H9 (cell line): ENCODE results near the gene PID1. TPM values are rescaled to one million over a fixed set of nuclear protein-coding genes. Genes with fewer than 3 reads are reported as not detected.

Source experiments
- DNase-seq: peaks from one replicate; pipeline ENCODE4 v3.0.0-alpha.2; 2017
- H2AFZ ChIP-seq: one replicate; pipeline ENCODE4 v1.6.1; 2013; ENCODE audit warnings: mild to moderate bottlenecking, low read length, control low read depth, moderate library complexity
- H2AK5ac ChIP-seq: 2 replicates; pipeline ENCODE4 v1.6.1; 2013; ENCODE audit warnings: low read length, control low read depth, mixed read lengths; ENCODE audit not compliant: insufficient read length
- H2BK120ac ChIP-seq: one replicate; pipeline ENCODE4 v1.6.1; 2013; ENCODE audit warnings: low read depth, mild to moderate bottlenecking, low read length, control low read depth, inconsistent platforms; ENCODE audit not compliant: poor library complexity, severe bottlenecking
- H2BK12ac ChIP-seq: 2 replicates; pipeline ENCODE4 v1.6.1; 2013; ENCODE audit warnings: low read length, control low read depth, mixed read lengths, low read depth; ENCODE audit not compliant: insufficient read length
- H2BK15ac ChIP-seq: 2 replicates; pipeline ENCODE4 v1.6.1; 2013; ENCODE audit warnings: low read depth, low read length, control low read depth
- H2BK20ac ChIP-seq: one replicate; pipeline ENCODE4 v1.6.1; 2013; ENCODE audit warnings: low read depth, mild to moderate bottlenecking, low read length, control low read depth, inconsistent platforms; ENCODE audit not compliant: poor library complexity, severe bottlenecking
- H2BK5ac ChIP-seq: 2 replicates; pipeline ENCODE4 v1.6.1; 2013; ENCODE audit warnings: low read length, control low read depth, mixed read lengths; ENCODE audit not compliant: insufficient read length
- H3K14ac ChIP-seq: 2 replicates; pipeline ENCODE4 v1.6.1; 2013; ENCODE audit warnings: low read length, control low read depth; ENCODE audit not compliant: insufficient read depth
- H3K18ac ChIP-seq: 2 replicates; pipeline ENCODE4 v1.6.1; 2013; ENCODE audit warnings: low read depth, mild to moderate bottlenecking, mixed read lengths, low read length, control low read depth; ENCODE audit not compliant: insufficient read length
- H3K23ac ChIP-seq: 2 replicates; pipeline ENCODE4 v1.6.1; 2013; ENCODE audit warnings: low read length, control low read depth, mixed read lengths, low read depth; ENCODE audit not compliant: insufficient read length
- H3K23me2 ChIP-seq: 2 replicates; pipeline ENCODE4 v1.6.1; 2013; ENCODE audit warnings: low read depth, mild to moderate bottlenecking, mixed read lengths, low read length, control low read depth; ENCODE audit not compliant: insufficient read length, poor library complexity, severe bottlenecking
- H3K27ac ChIP-seq: 2 replicates; pipeline ENCODE4 v1.5.1; 2013; ENCODE audit warnings: low read length, control low read depth, mixed read lengths, low read depth; ENCODE audit not compliant: insufficient read length
- H3K27me3 ChIP-seq: 2 replicates; pipeline ENCODE4 v1.6.1; 2013; ENCODE audit warnings: low read length, control low read depth, inconsistent platforms; ENCODE audit not compliant: insufficient read depth
- H3K4ac ChIP-seq: 2 replicates; pipeline ENCODE4 v1.6.1; 2013; ENCODE audit warnings: low read depth, mild to moderate bottlenecking, control low read depth, inconsistent platforms, low read length, moderate library complexity
- H3K4me1 ChIP-seq: 2 replicates; pipeline ENCODE4 v1.6.1; 2013; ENCODE audit warnings: low read length, control low read depth, inconsistent platforms; ENCODE audit not compliant: insufficient read depth
- H3K4me2 ChIP-seq: 2 replicates; pipeline ENCODE4 v1.6.1; 2013; ENCODE audit warnings: low read length, control low read depth, mixed read lengths; ENCODE audit not compliant: insufficient read length, insufficient read depth
- H3K56ac ChIP-seq: 2 replicates; pipeline ENCODE4 v1.6.1; 2013; ENCODE audit warnings: low read depth, mild to moderate bottlenecking, mixed read lengths, low read length, control low read depth; ENCODE audit not compliant: insufficient read length
- H3K79me1 ChIP-seq: 2 replicates; pipeline ENCODE4 v1.6.1; 2013; ENCODE audit warnings: low read depth, mild to moderate bottlenecking, moderate library complexity, low read length, control low read depth, inconsistent platforms; ENCODE audit not compliant: insufficient read depth, poor library complexity, severe bottlenecking
- H3K79me2 ChIP-seq: 2 replicates; pipeline ENCODE4 v1.6.1; 2013; ENCODE audit warnings: low read length, control low read depth, inconsistent platforms; ENCODE audit not compliant: insufficient read depth
- H3K9ac ChIP-seq: 2 replicates; pipeline ENCODE4 v1.6.1; 2013; ENCODE audit warnings: low read length, control low read depth, mixed read lengths; ENCODE audit not compliant: insufficient read length; ENCODE audit errors: extremely low read depth
- H3K9me3 ChIP-seq: one replicate; pipeline ENCODE4 v1.6.1; 2013; ENCODE audit warnings: low read depth, low read length, inconsistent platforms; ENCODE audit not compliant: control insufficient read depth
- H3T11ph ChIP-seq: one replicate; pipeline ENCODE4 v1.6.1; 2013; ENCODE audit warnings: mild to moderate bottlenecking, low read length, control low read depth, inconsistent platforms
- H4K20me1 ChIP-seq: one replicate; pipeline ENCODE4 v1.6.1; 2013; ENCODE audit not compliant: control insufficient read depth, insufficient read length, insufficient read depth
- H4K5ac ChIP-seq: 2 replicates; pipeline ENCODE4 v1.6.1; 2013; ENCODE audit warnings: low read depth, mild to moderate bottlenecking, mixed read lengths, low read length, control low read depth; ENCODE audit not compliant: insufficient read length
- H4K8ac ChIP-seq: replicated peaks from 2 replicates; pipeline ENCODE4 v1.6.1; 2013; ENCODE audit warnings: low read length, control low read depth, mixed read lengths, low read depth; ENCODE audit not compliant: insufficient read length
- H4K91ac ChIP-seq: 2 replicates; pipeline ENCODE4 v1.6.1; 2013; ENCODE audit warnings: low read depth, mild to moderate bottlenecking, moderate library complexity, mixed read lengths, low read length, control low read depth; ENCODE audit not compliant: insufficient read length
- H3K27ac Mint-ChIP-seq, 3 experiments: 2 replicates in 2 of 3; 3 replicates in 1 of 3; pipeline ENCODE4 v1.8.0; 2020 to 2021; ENCODE audit warnings: mixed read lengths in 3 of 3, mild to moderate bottlenecking in 1 of 3, moderate library complexity in 1 of 3
- H3K27me3 Mint-ChIP-seq: 2 replicates; pipeline ENCODE4 v1.8.0; 2021; ENCODE audit warnings: low read depth, mild to moderate bottlenecking, moderate library complexity, mixed read lengths
- H3K36me3 Mint-ChIP-seq, 3 experiments: 2 replicates in 2 of 3; 3 replicates in 1 of 3; pipeline ENCODE4 v1.8.0; 2020 to 2021; ENCODE audit warnings: low read depth in 3 of 3, mixed read lengths in 3 of 3; ENCODE audit not compliant: insufficient read depth in 1 of 3
- H3K4me1 Mint-ChIP-seq, 2 experiments: 2 replicates each; pipeline ENCODE4 v1.8.0; 2020; ENCODE audit warnings: mixed read lengths in 2 of 2
- H3K4me3 Mint-ChIP-seq, 2 experiments: 2 replicates in 1 of 2; 3 replicates in 1 of 2; pipeline ENCODE4 v1.8.0; 2020 to 2021; ENCODE audit warnings: mild to moderate bottlenecking in 2 of 2, mixed read lengths in 2 of 2, moderate library complexity in 1 of 2
- H3K9me3 Mint-ChIP-seq, 2 experiments: 2 replicates in 1 of 2; 3 replicates in 1 of 2; pipeline ENCODE4 v1.8.0; 2020; ENCODE audit warnings: mild to moderate bottlenecking in 2 of 2, mixed read lengths in 2 of 2, moderate library complexity in 1 of 2
- WGBS: extraction: QIAGEN DNeasy Blood & Tissue Kit; methylation state at CpG from one replicate; pipeline ENCODE4 v1.1.7; 2013; ENCODE audit warnings: missing lambda C conversion rate, low lambda C conversion rate, mixed read lengths; ENCODE audit not compliant: insufficient read length; ENCODE audit errors: extremely low coverage; 5-methylcytosine and 5-hydroxymethylcytosine counted together
- total RNA-seq: library from RNA; stranded (reverse); gene quantifications from 2 replicates; pipeline ENCODE4 v1.2.1, GENCODE V29; 2021
- TF ChIP-seq, protein P1 (sequence below): fragments of 200-600 bp; sonication (generic); conservative IDR thresholded peaks from 3 replicates; pipeline ENCODE4 v1.8.0; 2021; ENCODE audit warnings: antibody characterized with exemption, mild to moderate bottlenecking

PID1 gene
- total RNA-seq, 1 experiment from 2014 or later = 1.4 TPM

DNA sequence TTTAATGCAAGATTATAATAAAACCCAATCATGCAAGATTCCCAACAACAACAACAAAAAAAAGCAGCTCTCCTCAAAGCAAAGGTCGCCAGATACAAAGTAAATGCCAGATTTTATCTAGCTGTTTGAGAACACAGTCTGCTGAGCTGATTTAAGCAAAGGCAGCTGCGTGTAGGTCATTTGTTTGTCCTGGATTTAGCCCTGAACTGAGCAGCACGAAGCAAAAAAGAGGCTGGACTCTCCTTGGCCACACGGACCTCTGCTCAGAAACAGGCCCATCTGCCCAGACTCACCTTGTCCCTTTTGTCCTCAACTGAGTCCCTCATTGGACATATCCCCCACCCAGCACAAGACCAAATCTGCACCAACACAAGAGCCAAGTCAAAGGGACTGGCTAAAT lies 91.5 kb downstream of the PID1 start:
- Histone ChIP-seq H3K14ac (no peak overlapping the region), H3K79me2 (no peaks in the 10 kb centered on the region), H3K27me3 (no peaks in the 10 kb centered on the region), H3K23me2 (no peaks in the 10 kb centered on the region), H3K9ac (no peak overlapping the region), H2AK5ac (no peak overlapping the region), H3T11ph (no peak overlapping the region), H2BK120ac (no peak overlapping the region), H2BK20ac (no peak overlapping the region), H3K4ac (no peak overlapping the region), H2AFZ (no peak overlapping the region), H3K79me1 (no peaks in the 10 kb centered on the region), H3K27ac (no peak overlapping the region), H3K18ac (no peak overlapping the region), H3K56ac (no peak overlapping the region), H3K4me1 (no peaks in the 10 kb centered on the region), H3K4me2 (no peak overlapping the region), H4K5ac (no peak overlapping the region), H2BK12ac (no peak overlapping the region), H4K91ac (no peak overlapping the region), H4K20me1 (no peaks in the 10 kb centered on the region), H2BK15ac (no peak overlapping the region), H2BK5ac (no peak overlapping the region), H3K9me3 (no peaks in the 10 kb centered on the region), H4K8ac (no peak overlapping the region), H3K23ac (no peak overlapping the region)
- no CpG with 5 or more reads among the region's 4 CpGs for WGBS
- TF ChIP-seq, protein P1, sequence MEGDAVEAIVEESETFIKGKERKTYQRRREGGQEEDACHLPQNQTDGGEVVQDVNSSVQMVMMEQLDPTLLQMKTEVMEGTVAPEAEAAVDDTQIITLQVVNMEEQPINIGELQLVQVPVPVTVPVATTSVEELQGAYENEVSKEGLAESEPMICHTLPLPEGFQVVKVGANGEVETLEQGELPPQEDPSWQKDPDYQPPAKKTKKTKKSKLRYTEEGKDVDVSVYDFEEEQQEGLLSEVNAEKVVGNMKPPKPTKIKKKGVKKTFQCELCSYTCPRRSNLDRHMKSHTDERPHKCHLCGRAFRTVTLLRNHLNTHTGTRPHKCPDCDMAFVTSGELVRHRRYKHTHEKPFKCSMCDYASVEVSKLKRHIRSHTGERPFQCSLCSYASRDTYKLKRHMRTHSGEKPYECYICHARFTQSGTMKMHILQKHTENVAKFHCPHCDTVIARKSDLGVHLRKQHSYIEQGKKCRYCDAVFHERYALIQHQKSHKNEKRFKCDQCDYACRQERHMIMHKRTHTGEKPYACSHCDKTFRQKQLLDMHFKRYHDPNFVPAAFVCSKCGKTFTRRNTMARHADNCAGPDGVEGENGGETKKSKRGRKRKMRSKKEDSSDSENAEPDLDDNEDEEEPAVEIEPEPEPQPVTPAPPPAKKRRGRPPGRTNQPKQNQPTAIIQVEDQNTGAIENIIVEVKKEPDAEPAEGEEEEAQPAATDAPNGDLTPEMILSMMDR = no peak
- no peak for DNase-seq
- Mint-ChIP-seq H3K4me1 (0 out of 4 replicates have a peak, but pooled peaks cover 0 to 6% of the 10 kb centered on the region in 2 experiments), H3K27me3 (no peaks in the 10 kb centered on the region; the same call in 1 of the 2 replicates), H3K9me3 (no peaks in the 10 kb centered on the region; a peak in 1 of 5 replicates), H3K36me3 (no peaks in the 10 kb centered on the region), H3K27ac (no peak overlapping the region; a peak in 1 of 7 replicates), H3K4me3 (no peak overlapping the region)
